GDM1 (cell line): ENCODE measurements around the gene ZBED5.

Experiments
- DNase-seq: peaks from one replicate; lab custom pipeline; 2025; lab: John Stamatoyannopoulos, UW

The ZBED5 gene

DNA sequence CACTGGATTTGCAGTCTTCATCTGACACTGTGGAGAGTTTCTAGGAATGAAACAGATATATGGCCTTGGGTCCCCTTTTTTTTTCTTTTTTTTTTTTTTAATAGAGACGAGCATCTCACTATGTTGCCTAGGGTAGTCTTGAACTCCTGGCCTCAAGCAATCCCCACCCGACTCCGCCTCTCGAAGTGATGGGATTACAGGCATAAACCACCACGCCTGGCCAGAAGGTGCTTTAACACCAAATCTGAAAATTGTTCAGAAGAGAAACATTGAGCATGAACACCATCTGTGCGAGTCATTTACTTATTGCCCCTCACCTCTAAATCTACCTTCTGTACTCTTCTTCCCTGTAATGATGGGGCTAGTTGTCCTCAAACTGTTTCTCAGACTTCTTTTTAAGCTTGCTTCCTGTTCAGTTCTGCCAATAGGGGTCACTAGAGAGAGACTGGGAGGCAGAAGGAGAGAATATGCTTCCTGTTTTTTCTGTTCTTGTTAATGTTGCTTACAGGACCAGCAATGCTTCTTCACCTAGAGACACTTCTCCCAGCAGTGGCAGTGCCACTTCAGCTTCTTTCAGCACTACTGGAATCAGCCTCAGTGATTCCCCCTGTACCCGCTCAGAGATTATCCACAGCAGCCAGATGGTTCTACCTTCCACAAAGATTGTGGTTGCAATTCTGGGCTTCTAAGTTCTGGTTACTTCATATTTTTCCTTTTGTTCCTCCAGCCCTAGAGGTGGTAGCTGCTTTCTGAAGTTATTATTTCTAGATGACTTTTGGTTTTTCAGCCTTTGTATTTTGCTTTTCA lies 20.8 kb upstream of the ZBED5 start:
- peak; percentile 66 for DNase-seq

DNA sequence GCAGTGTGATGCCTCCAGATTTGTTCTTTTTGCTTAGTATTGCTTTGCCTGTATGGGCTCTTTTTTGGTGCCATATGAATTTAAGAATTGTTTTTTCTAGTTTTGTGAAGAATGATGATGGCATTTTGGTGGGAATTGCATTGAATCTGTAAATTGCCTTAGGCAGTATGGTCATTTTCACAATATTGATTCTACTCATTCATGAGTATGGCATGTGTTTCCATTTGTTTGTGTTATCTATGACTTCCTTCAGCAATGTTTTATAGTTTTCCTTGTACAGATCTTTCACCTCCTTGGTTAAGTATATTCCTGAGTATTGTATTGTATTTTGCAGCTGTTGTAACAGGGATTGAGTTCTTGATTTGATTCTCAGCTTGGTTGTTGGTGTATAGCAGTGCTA lies 18.3 kb upstream of the ZBED5 start:
- no peak for DNase-seq

DNA sequence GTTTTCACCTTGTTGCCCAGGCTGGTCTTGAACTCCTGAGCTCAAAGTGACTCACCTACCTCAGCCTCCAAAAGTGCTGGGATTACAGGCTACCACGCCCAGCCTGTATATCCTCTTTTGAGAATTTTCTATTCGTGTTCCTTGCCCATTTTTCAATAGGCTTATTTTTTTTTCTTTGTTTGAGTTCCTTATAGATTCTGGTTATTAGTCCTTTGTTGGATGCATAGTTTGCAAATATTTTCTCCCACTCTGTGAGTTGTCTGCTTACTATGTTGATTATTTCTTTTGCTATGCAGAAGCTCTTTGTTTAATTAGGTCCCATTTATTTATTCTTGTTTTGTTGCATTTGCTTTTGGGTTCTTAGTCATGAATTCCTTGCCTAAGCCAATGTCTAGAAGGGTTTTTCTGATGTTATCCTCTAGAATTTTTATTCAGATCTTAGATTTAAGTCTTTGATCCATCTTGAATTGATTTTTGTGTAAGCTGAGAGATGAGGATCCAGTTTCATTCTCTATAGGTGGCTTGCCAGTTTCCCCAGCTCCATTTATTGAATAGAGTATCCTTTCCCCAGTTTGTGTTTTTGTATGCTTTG lies 17.7 kb upstream of the ZBED5 start:
- no peak for DNase-seq

DNA sequence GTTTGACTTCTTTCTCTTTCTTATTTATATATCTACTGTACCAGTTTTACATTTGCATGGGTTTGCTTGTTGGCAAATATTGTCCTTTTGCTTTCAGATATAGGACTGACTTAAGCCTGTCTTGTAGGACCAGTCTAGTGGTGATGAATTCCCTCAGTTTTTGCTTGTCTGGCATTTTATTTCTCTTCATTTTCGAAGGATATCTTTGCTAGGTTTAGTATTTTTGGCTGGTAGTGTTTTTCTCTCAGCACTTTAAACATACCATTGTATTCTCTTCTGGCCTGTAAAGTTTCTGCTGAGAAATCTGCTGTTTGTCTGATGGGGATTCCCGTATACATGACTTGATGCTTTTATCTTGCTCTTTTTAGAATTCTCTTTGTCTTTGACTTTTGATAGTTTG lies 14.2 kb upstream of the ZBED5 start:
- DNase-seq, result no peak

DNA sequence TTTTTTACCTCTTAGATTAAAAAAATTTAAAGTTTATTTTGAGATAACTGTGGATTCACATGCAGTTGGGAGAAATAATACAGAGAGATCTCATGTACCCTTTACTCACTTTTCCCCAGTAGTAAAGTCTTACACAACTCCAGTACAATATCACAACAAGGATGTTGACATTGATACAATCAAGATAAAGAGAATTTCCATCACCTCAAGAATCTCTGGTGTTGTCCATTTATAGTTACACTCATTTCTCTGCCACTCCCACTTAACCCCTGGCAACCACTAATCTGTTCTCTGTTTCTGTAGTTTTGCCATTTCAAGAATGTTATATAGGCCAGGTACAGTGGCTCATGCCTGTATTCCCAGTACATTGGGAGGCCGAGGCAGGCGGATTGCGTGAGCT lies 10.5 kb upstream of the ZBED5 start:
- no peak for DNase-seq

DNA sequence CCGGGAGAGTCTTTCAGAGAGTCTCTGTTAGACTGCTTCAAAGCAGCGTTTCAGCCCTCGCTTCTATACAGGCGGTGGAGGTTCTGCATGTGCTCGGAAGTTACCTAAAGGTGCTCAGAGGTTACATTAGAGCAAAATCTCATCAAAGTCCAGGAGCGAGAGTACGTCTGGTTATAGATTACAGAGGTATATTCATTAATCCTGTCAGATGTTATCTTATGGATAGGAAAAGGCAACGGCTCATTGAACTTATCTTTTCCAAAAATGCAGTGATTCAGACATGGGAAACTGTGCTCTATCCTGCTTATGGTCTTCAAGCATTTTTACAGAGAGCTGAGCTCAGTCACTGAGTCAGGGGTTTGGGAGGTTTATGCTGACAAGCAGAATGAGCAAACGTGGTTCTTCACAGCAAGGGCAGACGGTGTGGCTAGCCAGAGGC lies 9.1 kb upstream of the ZBED5 start:
- DNase-seq, result no peak

DNA sequence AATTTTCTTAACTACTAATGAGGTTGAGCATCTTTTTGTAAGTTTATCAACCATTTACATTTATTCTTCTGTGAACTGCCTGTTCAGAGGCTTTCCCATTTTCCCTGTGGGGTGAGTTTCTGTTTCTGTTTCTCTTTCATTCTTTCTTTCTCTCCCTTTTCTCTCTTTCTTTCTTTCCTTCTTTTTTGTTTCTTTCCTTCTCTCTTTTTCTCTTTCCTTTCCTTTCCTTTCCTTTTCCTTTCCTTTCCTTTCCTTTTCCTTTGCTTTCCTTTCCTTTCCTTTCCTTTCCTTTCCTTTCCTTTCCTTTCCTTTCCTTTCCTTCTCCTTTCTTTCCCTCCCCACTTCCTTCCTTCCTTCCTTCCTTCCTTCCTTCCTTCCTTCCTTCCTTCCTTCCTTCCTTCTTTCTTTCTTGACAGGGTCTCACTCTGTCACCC lies 8.0 kb upstream of the ZBED5 start:
- DNase-seq, result no peak

DNA sequence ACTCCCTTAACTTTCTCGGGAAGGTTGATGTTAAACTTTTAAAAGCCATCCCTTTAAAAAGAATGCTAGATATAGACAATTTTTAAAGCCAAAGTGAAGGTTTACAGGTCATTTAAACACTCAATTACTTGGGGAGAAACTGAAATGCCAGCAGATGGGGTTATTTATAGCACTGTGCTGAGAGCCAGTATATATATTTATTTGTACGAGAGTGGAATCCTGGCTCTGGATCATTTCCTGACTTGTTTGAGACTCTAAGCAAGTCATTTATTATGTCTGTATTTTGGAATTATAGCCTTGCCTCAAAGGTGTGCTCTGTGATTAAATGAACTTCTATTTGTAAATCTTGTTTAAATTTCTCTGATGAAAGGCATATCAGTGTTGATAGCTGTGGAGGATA lies 6.8 kb upstream of the ZBED5 start:
- no peak for DNase-seq

DNA sequence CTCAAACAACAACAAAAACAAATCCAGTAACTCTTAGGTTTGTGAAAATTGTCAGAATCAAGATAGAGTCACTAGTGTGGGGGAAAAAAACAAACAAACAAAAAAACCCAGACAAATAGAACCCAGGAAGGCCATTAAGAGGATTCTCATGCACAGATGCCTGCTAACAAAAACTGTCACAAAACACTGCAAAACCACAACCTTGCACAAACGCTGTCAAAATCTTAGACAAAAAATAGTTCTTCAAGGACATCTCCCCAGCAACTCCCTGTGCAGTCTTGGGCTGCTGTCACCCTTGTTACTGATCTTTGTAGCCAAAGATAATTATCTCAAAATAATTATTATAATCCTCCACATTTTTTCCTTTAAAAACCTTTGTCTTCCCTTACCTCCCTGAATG lies 4.6 kb upstream of the ZBED5 start:
- no peak for DNase-seq

DNA sequence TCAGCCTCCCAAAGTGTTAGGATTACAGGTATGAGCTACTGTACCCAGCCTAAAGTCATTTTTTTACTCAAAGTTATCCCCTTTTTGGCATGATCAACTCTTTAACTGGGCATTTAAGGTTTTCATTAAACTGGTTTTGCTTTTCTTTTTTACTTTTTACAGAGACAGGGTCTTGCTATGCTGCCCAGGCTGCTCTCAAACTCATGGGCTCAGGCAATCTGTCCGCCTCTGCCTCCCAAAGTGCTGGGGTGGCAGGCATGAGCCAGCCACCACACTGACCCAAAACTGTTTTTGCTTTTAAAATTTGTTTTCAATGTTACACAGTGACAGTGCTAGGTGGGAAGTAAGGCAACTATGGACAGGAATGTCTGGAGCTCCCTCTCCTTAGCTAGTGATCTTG lies 3.9 kb upstream of the ZBED5 start:
- DNase-seq, result no peak

DNA sequence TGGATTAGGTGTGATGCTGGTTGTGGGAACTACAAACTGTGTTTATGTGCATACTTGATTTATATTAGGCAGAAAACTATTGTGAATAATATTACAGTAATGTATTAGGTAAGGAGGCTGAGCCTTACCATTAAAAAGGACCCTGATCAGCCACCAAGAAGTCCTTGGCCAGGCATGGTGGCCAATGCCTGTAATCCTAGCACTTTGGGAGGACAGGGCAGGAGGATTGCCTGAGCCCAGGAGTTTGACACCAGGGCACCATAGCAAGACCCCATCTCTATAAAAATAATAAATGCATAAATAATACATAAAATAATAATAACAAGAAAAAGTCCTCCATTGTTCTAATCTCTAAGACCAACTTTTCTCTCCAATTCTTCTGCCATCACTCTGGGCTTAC lies 3.2 kb upstream of the ZBED5 start:
- DNase-seq, result no peak

DNA sequence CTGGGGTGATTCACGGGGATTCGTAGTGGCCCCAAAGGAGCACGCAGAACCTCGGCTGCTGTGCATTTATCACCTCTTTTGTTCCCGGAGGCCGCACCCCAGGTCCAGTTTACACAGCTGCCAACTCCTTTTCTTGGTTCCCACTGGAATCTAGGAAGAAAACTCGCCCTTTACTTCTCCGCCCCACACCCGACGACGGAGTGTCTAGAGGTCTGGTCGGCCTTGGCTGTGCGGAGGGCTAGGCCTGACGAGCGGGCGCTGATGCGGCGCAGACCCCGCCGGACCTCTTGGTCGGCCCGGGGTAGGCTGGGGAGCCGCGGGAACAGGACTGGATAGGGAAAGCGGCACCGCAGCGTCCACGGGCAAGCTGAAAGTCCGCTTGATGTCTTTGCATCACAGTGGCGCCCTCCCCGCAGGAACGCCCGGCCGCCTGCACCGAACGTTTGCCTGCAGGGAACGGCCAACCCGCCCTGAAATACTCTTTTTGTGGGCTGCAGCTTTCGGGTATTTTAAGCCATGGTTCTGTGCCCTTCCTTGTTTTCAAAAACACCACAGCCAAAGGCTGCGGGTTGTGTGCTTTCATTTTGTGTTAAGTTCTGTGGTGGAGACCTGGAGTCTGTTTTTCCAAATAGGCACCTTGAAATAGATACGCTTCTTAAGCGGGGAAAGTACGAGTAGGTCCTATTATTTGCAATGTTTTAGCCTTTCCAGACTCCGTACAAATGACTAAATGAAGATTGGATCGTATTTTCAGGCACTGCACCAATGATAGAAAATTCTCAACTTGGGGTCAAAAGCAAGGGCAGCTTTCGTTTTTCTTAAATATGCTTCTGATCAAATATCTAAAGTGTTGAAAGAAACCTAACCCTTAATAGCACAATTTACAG lies 829 bp upstream of the ZBED5 start:
- DNase-seq, result peak; percentile 45

DNA sequence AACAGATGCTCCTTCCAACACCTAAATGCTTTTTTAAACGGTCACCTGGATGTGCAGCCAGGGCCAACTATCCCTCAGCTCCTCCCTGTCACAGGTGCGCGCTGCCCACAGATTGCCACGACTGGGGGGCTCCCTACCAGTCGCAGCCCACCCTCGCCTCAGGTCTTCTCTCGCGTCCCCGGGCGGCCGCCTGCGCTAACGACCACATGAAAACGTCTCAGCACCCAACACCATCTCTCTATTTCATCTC lies 469 bp downstream of the ZBED5 start:
- DNase-seq, result no peak

DNA sequence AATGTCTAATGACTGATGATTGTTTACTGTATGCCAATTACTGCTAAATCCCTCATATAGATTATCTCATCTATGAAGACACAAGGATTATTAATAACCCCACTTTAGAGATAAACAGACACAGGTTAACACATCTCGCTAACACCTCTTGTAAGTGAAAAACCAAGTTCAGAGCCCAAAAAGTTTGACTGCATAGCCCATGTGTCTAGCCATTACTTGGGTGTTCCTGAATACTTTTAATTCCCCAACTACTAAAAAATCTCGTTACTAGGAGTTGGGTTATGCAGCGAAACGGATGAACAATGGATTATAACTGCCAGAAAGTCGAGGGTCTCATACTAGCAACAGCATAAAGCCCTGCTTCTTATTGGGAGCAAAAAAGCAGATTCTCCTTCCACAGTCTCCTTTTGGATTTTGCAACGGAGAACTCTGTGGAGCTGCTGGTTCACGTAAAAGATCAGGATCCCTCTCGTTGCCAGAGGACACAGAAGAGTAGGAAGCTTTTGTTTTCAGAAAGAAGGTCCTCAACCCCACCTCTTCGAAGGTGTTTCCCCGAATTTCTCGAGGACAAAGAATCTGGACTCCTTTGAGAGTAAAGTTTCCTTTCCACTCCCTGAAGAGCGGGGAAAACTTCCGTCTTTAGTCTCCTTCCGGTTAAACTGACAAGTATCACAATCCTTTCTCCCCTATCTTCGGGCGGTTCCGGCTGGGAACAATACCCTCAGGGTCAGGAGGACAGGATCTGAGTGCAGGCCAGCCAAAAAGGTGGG lies 979 bp downstream of the ZBED5 start:
- no peak for DNase-seq

DNA sequence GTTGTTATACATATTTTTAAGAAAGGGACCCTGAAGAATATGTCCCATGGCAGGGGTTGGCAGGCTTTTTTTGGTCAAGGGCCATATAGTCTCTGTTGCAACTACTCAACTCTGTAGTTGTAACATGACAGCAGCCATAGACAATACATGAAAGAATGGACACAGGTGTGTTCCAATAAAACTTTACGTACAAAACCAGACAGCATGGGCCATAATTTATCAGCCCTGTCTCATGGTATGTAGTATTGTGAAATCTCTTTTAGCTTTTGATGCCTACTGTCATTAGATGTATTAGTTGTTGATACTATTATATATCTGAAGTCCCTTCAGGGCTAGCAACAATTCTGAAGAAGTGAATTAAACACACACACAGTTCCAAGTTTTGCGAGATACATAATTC lies 2.6 kb downstream of the ZBED5 start:
- DNase-seq, result no peak

DNA sequence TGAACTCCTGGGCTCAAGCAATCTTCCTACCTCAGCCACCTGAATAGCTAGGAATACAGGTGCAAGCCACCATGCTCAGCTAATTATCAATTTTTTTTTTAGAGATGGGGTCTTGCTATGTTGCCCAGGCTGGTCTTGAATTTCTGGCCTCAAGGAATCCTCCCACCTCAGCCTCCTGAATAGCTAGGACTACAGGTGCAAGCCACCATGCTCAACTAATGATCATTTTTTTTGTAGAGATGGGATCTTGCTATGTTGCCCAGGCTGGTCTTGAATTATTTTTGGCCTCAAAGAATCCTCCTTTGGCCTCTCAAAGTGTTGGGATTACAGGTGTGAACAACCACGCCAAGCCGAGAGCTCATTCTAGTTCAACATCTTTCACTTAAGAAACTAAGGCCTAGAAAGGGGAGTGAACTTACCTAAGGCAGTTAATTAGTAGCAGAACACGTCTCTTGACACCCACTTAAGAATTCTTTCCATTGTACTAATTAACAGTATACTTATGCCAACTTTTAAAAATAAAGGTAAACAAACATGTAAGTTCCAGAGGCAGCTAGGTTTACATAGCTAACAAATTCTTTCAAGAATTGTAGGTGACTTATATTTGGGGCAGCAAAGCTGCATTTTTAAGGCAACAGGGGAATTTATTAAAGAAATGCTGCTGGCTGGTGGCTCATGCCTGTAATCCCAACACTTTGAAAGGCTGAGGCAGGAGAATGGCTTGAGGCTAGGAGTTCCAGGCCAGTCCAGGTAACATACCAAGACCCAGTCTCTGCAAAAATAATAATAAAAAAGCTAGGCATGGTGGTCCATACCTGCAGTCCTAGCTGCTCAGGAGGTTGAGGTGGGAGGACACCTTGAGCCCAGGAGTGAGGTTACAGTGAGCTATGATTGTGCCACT lies 9.6 kb downstream of the ZBED5 start:
- DNase-seq, result no peak

DNA sequence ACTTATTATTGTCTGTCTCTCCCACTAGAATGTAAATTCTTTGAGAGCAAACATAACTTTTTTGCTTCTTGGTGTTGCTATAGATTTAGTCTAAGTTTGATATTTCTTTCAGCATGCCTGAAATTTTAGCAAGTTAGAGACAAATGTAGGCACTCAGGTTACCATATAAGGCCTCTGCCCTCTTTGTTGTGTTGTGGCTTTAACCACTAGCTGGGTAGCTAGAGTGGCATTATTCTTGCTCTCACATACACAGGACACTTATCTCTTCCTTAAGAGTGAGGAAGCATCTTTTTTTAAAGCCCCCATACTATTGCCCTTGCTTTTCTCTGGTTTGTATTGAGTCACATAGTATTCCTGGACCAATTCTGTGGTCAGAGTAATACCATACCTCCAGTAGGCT lies 11.2 kb downstream of the ZBED5 start:
- DNase-seq, result no peak

DNA sequence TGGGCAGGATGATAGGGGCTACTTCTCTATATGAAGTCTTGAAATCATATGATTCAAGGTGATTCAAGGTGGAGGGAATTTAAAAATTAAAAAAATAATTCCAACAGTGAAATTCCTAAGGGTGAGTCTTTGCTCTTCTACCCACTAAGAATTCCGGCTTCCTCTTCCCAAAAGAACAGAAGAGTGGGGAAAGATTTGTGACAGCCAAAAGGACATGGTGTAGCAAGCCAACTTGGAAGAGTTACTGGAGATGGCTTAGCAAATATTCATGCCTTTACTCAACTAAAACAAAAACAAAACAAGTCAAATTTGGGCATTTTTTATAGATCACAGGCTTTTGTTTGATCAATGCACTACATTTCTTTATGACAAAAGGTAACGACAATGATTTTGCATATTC lies 12.3 kb downstream of the ZBED5 start:
- DNase-seq, result no peak

DNA sequence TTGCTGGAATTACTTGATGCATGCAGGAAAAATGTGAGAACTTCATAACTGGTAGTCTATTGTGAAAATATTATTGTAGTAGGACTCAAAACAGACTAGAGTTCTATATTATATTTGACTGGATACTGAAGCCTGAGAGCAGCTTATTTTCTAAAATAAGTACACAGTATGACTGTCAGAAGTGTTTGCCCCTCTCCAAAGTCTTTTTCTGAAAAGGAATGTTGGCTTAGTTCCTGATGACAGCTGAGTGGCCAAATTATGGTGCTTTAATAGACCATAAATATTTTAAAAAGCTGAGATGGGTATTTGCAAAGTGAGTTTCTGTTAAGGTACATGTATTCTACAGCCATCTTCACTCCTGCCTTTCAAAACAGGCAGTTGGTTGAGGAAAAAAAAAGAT lies 13.1 kb downstream of the ZBED5 start:
- DNase-seq, result no peak

DNA sequence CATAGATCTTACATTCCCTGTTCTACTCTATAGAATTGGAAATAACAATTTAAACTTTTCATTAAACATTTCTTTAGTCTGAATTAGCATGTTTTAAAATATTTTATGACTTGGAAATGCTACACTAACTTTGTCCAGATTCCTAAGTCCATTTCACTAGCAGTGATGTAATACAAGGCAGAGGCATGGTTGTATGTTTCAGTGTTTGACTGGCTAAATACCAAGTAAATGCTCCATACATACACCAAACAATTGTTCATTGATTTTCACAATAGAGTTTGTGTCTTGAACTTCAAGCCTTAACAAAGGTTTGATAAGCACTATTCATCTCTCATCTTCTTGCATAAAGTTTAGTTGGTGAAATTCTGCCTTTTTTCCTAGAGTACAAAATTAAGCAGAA lies 13.5 kb downstream of the ZBED5 start:
- no peak for DNase-seq

DNA sequence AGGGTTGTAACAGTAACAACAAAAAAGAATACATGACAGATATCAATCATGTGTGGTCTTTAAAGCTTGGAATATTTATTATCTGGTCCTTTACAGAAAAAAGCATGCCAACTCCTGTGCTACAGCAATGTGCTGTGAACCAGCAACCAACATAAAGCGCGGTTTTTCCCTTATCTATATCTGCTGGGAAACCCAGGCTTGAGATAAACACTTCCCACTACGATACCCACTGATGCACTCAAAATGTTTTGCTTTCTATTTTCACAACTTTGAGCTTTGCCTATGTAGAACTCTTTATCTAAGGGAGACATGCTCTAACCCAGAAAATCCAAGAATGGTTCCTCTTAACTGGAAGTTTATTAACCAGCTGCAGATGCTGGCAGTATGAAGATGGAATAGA lies 19.0 kb downstream of the ZBED5 start:
- no peak for DNase-seq
